NOMO-1 treated with DMSO at 0.1 percent for 48 hours (cell line): ENCODE data around the gene XYLT2.
"Not testable (repeated sequence)": the region's sequence is repeated elsewhere in the genome, so short reads cannot be mapped to it uniquely, and the experiment has no call there.

ENCODE experiments used
- DNase-seq: peaks from one replicate; lab custom pipeline; 2025; ENCODE audit not compliant: unreplicated experiment; lab: John Stamatoyannopoulos, UW

Gene XYLT2

DNA sequence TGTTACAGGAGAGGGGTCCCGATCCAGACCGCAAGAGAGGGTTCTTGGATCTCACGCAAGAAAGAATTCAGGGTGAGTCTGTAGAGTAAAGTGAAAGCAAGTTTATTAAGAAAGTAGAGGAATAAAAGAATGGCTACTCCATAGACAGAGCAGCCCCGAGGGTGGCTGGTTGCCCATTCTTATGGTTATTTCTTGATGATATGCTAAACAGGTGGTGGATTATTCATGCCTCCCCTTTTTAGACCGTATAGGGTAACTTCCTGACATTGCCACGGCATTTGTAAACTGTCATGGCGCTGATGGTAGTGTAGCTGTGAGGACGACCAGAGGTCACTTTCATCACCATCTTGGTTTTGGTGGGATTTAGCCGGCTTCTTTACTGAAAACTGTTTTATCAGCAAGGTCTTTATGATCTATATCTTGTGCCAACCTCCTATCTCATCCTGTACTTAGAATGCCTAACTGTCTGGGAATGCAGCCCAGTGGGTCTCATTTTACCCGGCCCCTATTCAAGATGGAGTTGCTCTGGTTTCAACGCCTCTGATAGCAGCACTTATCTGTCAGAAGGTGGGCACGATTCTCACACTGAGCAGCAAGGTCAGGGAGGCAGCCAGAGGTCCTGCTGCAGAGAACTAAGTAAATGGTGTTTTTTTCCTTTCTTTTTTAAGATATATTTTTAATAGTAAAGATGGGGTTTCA is 26.5 kb upstream of the XYLT2 start:
- no peak for DNase-seq

DNA sequence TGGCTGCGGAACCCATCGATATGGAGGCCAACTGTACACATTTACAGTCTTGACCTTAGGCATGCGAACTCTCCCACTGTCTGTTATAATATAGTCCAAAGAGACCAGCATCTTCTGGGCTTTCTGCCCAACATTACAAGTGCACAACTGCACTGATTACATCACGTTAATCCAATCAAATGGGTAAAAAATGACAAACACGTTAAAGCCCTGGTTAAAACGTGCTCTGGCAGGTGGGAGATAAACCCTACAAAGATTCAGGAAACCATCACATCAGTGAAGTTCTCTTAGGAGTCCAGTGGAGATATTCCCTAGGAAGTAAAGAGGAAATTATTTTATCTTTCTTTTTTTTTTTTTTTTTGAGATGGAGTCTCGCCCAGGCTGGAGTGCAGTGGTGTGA is 23.7 kb upstream of the XYLT2 start:
- DNase-seq = no peak

DNA sequence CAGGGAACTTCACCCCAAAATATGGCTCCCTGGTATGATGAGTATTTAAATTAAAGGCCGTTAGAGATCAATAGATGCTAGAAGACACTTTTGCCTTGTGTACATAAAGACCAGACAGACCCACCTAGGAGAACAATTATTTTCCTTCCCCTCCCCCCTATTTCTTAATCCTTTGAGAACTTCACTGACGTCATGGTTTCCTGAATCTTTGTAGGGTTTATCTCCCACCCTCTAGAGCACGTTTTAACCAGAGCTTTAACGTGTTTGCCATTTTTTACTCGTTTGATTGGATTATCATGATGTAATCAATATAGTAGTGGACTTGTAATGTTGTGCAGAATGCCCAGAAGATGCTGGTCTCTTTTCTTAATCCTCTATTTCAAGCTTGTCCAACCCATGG is 22.9 kb upstream of the XYLT2 start:
- DNase-seq = no peak

DNA sequence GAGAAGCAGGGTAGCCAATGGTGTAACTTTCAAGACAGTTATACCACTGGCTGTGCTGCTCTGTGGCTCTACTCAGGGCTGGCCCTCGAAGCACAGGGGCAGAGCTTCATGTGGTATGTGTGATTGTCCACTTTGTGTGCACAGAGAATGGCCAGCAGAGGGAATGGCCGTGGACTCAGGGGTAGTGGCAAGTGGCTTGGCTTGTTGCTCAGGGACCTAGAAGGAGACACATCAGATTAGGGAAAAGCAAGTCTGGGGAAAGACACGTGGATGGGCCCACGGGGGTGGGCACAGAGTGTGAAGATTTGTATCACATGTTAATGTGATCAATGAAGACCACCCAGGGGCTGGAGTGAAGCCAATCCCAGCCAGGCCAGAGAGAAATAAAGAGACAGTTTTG is 20.0 kb upstream of the XYLT2 start:
- no peak for DNase-seq

DNA sequence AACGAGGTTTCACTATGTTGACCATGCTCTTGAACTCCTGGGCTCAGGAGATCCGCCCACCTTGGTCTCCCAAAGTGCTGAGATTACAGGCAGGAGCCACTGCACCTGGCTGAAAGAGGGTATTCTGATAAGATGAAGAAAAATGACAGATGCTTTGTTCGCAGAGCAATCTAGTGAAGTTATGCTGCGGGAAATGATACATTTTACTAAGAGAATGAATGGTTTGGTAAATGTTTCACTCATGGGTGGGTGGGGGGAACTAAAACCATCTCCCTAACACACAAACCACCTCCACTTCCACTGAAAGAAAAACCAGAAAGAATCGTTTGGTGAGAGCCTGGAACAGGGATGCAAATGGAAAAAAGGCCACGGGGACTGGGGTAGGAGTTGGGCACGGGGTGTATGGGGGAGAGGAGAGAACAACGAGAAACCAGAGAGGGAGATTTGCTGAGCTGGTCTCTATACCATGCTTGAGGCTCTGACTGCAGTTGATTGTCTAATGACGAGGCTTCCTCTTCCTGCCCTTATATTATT is 19.0 kb upstream of the XYLT2 start:
- no peak for DNase-seq

DNA sequence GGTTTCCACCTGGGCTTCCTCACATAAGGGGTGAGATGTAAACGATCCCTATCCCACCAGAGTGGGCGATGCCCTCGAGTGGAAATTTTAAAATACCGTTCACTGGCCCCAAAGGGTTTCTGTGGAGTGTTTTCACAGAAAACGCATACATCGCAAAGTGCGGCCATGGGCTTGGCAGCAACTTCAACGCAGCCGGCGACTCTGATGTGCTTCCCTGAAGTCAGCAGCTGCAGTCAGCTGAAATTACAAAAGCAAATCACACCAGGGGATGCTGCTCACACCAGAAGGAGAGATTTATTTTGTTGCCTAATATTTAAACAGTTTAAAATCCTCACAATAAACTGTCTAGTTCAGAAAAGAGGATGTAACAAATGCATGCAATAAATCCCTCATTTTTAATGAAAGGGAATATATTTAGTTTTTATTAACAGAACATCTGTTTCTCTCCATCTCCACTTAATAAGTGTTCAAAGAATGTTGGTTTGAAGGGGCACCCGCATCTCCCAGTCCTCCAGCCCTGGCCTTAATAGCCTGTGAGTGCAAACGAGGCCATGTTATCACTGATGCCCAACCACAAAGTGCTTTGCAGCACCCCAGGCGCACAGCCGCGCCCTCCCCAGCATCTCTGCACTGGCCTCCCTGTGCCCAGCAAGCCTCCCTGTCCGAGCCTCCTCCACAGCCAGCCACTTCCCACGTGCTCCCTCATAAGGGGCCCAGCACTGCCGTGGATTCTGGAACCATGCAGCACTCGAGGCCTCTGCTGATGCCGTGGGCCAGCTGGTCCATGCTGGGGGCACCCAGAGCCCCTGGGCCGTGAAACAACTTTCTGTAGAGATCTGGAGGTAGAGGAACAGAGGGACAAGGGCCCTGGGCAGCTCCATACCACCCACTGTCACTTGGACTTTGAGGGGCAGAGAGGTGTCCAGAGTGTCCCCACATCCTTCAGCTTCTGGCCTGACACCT is 17.3 kb upstream of the XYLT2 start:
- peak; percentile 23 for DNase-seq

DNA sequence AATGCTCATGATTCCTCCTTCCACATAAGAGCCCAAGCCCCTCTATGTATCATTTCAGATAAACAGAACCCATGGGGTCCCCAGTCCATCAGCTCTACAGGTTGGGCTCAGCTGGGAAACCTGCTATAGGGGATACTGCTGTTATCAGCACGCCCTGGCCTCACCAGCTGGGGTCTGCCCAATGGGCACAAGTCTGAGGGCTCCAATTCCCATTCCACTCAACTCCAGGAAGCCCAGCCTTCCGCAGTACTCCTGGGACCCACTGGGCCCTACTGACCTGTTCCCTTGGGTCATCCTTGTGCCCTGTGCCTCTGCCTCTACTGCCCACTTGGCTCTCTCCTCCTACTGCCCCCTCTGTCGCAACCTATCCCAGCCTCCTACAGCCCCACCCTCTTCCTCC is 16.2 kb upstream of the XYLT2 start:
- no peak for DNase-seq

DNA sequence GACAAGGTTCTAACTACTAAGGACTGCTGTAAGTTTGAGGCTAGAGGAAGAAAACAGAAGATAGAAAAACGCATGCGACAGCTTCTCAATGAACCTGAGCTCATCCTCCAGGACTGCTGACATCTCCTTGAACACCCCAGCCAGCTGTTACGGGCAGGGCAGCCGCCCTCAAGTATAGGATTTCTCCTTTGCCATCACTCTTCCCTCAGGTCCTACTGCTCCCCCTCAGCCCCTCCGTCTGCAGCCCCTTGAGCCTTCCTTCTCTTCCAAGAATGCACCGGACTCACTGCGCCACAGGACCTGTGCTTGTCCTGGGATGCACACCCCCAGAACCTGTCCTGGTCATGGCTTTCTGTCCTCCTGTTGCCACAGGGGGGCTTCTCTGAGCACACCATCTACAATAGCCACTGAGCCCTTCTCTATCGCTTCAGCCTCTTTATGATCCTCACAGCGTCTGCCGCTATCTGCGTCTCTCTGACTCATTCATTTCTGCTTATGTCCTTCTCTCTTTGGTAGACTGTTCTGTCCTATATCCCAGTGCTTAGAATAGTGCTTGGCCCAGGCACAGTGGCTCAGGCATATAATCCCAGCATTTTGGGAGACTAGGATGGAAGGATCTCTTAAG is 15.7 kb upstream of the XYLT2 start:
- no peak for DNase-seq

DNA sequence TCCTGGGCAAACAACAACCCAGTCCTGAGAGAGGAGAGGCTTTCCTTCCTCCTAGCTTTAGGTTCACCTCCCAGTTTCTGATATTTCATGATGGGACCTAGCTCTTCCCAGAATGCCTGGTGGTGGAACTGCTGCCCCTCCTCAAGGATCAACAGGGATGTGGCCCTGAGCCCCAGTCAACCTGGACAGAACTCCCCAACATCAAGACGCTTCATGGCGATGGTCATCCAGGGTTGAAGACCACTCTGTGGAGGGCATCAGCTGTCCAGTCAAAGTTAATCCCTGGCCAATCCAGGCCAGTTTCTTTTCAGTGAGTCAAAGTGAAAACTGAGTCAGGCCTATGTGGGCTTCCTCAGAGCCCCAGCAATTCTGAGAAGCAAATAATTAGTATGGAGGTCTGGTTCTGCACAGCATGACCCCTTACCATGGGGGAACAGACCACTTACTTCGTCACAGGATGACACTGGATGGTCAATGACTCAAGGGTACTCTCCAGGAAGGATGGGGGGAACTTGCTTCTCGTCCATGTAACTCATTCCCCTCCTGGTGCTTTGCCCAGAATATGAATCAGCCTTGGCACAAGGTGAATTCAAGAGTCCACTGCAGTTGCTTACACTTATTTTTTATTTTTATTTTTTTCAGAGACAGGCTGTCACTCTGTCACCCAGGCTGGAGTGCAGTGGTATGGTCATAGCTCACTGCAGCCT is 14.7 kb upstream of the XYLT2 start:
- no peak for DNase-seq

DNA sequence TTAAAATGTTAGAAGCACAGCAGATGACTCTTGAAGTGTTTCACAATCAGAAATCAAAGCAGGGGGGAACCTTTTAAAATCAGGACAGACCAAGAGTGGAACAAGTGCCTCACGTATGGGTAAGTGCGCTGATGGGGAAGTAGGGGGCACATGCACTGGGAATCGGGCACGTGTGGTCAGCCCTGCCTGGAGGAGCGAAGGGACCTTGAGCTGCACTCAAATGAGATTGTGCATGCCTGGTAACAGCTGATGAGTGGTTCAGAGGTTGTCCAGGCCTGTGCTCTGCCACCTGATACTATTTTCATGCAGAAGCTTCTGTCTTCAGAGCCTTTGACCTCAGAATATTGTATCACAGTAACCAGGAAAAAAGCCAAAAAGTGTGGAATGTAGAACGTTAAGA is 13.7 kb upstream of the XYLT2 start:
- DNase-seq = peak; percentile 48

DNA sequence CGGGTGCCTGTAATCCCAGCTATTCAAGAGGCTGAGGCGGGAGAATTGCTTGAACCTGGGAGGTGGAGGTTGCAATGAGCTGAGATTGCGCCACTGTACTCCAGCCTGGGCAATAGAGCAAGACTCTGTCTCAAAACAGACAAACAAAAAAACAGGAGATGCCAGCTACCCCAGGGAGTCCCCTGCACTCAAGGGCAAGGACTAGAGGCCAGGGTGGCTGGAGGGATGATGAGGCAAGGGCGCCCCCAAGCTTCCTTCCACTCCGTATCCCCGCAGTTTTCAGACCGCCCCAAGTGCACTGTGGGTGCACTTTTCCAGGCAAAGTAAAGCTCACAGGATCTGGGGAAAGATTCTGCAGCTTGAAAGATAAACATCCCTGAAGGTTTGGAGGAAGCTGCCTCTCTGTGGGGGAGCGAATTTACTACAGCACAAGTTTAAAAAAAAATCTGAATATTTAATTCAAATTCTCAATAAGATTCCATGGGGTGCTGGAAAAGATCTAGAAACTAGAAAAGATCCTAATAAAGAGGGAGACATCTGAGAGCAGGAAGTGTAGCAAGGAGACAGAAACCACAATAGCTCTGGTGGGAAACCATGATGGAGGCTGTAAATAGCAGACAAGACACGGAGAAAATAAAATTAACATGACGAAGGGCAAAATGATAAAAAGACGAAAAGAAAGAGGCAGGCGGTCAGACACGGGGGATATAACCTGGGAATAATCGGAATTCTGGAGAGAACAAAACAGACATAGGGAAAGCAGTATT is 12.5 kb upstream of the XYLT2 start:
- DNase-seq = not testable (repeated sequence)

DNA sequence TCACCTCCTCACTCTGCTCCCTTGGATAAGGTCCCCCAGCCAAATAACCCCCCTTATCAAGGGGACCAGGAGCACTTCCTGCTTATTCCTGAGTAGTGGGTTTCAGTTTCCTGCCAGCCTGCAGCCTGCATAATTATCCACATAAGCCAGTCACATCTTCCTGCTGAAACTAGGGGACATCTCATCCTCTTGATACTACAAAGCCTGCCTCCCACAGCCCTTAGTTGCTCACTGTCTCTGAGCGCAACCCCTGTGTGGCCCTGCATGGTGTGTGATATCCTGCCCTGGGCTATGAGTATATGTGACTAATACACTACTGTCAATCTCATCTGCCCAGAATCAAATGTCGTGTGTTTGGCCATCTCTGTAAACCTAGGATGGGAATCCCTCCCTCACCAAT is 8.0 kb upstream of the XYLT2 start:
- DNase-seq = no peak

DNA sequence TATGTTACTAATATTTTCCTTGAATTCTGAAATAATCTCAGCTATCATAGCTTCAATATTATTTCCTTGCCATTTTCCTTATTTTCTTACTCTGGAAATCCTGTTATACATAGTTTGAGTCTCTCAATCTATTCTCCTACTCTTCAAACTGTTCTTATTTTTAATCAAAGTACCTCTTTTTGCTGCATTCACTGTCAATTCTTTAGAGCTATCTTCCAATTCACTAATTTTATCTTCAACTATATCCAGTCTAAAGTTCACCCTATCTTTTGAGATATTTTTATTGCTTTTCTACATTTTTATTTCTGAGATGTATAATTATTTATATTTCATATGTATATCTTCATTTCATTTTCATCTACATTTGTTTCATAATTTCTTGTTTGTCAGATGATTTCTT is 7.3 kb upstream of the XYLT2 start:
- DNase-seq = no peak

DNA sequence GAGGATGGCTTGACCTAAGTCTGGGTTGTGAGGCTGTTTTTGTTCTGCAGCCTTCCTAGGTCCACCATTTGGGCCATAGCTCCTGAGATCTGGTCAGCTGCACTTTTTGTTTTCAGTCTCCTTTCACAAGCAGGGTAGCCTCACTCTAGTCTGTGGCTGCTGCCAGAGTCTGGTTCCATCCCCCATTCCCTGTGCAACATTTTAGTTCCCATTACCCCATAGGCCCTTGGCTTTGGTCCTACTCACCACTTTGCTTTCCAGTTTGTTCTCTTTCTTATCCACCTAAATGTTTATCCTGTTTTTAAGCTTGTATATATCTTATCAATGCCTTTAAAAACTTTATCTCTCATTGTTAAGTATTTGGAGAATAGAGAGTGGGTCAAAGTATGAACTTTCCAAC is 6.5 kb upstream of the XYLT2 start:
- DNase-seq = no peak

DNA sequence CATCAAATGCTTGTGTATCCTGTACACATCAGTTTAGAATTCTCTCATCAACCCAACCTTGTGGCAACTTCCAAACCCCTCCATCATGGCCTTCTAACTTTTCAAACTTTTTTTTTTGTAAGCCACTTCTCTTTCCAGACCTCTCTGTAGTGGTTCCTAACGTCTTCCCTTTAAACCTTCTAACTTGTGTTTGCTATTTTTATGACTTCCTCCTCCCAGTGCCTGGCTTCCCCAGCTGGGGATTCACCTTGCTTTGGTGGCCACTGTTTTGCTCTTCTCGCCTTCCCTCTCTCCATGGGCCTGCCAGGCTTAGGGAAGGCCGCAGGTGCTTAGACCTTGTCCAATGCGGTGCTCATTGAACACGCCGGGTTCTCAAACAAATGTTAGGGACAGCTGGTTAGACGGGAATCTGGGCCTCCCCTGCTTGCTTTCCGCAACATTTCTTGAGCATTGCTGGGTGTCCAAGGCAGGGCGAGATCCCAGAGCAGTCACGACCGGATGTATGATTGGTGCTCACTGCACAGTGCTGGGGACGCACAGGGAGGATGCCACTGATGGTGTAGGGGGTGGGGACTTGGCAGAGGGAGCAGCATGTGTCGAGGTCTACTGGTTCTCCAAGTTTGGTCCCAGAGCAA is 1.1 kb upstream of the XYLT2 start:
- DNase-seq = peak; percentile 4

DNA sequence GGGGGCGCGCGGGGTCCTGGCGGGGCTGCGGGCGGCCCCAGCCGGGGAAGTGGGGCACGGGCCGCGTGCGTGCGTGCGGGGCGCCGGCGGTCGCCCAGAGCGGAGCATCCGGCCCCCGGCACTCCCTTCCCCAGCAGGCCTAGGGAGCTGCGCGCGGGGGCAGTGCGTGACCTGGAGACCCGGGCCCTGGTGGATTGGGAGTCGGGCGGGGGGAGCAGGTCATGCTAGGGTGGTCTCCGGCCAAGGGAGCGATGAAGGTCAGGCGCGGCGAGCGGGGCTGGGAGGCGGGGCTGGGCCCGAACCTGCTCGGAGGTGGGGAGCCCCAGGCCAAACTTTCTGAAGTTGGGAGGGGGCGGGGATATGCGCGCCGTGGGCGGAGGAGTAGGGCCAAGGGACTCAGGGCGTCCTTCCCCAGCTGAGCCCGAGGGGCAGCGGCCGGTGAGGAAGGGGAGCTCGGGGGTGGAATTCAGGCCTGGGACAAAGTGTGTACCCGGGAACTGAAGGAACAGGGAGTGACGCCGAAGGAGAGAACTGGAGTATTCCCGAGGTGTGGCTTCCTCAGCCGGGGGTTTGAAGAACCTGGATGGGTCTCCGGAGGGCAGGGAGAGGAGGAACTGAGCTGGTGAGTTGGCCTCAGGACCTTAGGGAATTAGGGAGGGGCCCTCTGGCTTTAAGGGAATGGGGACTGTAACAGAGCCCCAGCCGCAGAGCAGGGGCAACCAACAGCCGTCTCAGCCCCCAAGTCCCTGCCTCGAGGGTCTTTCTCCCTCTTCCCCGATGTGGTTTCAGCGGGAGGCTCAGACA is 589 bp downstream of the XYLT2 start:
- peak; percentile 26 for DNase-seq

DNA sequence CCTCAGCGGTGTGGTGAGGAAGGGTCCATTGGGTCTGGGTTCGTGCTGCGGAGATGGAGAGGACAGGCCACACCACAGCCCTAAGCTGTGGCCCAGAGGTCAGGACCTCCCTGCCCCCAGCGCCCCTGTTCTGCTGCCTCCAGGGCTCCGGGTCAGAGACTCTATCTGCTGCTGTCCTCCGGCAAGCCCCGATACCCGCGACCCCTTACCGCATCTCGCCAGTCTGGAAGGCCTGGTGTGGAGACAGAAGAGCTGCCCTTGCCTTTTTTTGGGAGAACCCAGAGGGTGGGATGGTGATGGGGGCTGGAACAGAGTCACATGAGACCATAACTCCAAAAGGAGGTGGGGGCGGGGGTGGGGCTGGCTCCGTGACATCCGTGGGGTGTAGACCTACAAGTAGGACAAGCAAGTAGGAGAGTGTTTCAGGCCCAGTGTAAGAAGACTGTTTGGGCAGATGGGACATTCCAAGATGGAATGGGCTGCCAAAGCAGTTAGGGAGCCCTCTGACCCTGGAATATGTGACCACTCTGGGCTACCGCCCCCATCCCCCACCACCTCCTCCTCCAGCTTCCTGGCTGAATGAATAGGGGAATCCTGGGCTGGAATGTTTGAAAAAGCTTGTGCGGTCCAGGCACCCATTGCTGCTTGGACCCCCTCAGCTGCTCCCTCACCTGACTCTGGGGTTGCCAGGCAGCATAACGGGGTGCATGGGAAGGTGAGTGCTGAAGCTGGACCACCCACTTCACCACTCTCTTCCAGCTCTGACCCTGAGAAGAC is 1.4 kb downstream of the XYLT2 start:
- no peak for DNase-seq

DNA sequence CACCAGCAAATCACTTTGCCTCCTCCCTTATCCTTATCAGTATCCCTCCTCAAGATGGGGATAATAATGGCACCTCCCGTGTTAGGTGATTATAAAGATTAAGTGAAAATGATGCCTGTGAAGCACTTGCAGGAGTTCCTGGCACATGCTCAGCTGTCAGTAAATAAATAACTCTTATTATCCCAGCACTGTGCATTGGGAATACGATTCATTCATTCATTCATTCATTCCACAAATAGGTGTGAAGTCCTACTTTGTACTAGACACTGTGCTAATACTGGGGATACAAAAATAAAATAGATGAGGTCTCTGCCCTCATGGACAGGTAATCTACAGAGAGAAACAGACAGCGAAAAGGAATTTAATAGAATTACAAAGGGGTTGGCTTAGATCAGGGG is 2.0 kb downstream of the XYLT2 start:
- no peak for DNase-seq
